Smooth muscle cell (in vitro differentiated cells): ENCODE results near the gene FAM83C. TPM values are rescaled to one million over a fixed set of nuclear protein-coding genes. Genes with fewer than 3 reads are reported as not detected.
"Not testable (repeated sequence)": the region's sequence is repeated elsewhere in the genome, so short reads cannot be mapped to it uniquely, and the experiment has no call there.

Experiments used
- DNase-seq: peaks from one replicate; lab custom pipeline; 2025; ENCODE audit not compliant: unreplicated experiment; lab: John Stamatoyannopoulos, UW
- H2AFZ ChIP-seq: fragments of 200-600 bp; sonication (generic); 2 replicates; pipeline ENCODE4 v1.6.0; 2016; ENCODE audit warnings: antibody characterized with exemption, low read depth, mild to moderate bottlenecking
- H3F3A ChIP-seq: fragments of 200-600 bp; sonication (generic); 2 replicates; pipeline ENCODE4 v1.6.0; 2017; ENCODE audit warnings: antibody characterized with exemption, low read depth
- H3K27ac ChIP-seq: fragments of 200-600 bp; sonication (generic); 2 replicates; pipeline ENCODE4 v1.5.1; 2016; ENCODE audit warnings: low read depth, mild to moderate bottlenecking
- H3K27me3 ChIP-seq: fragments of 200-600 bp; sonication (generic); 2 replicates; pipeline ENCODE4 v1.6.1; 2016; ENCODE audit warnings: low read depth, mild to moderate bottlenecking
- H3K36me3 ChIP-seq: fragments of 200-600 bp; sonication (generic); 2 replicates; pipeline ENCODE4 v1.5.1; 2016; ENCODE audit warnings: low read depth
- H3K4me1 ChIP-seq: fragments of 200-600 bp; sonication (generic); 2 replicates; pipeline ENCODE4 v1.5.1; 2016; ENCODE audit warnings: low read depth
- H3K4me2 ChIP-seq: fragments of 200-600 bp; sonication (generic); 2 replicates; pipeline ENCODE4 v1.6.0; 2016; ENCODE audit warnings: mild to moderate bottlenecking
- H3K4me3 ChIP-seq: fragments of 200-600 bp; sonication (generic); 2 replicates; pipeline ENCODE4 v1.5.1; 2016; ENCODE audit warnings: mild to moderate bottlenecking
- H3K79me2 ChIP-seq: fragments of 200-600 bp; sonication (generic); 2 replicates; pipeline ENCODE4 v1.6.0; 2016; ENCODE audit warnings: low read depth, mild to moderate bottlenecking
- H3K9ac ChIP-seq: fragments of 200-600 bp; sonication (generic); 2 replicates; pipeline ENCODE4 v1.6.0; 2016; ENCODE audit warnings: low read depth
- H3K9me3 ChIP-seq: fragments of 200-600 bp; sonication (generic); replicated peaks from 2 replicates; pipeline ENCODE4 v1.5.1; 2016; ENCODE audit warnings: low read depth
- H4K20me1 ChIP-seq: fragments of 200-600 bp; sonication (generic); 2 replicates; pipeline ENCODE4 v1.6.0; 2016; ENCODE audit warnings: low read depth
- WGBS: methylation state at CpG from one replicate; pipeline ENCODE4 v1.1.7; 2016; ENCODE audit warnings: low lambda C conversion rate; 5-methylcytosine and 5-hydroxymethylcytosine counted together
- polyA plus RNA-seq: library from polyadenylated mRNA; unstranded; fragments of >200 nt; fragmentation: Nextera tagmentation; extraction: Ambion mirVana; gene quantifications from 2 replicates; pipeline ENCODE4 v1.2.1, GENCODE V29; 2016
- total RNA-seq: library from RNA; depleted of rRNA; stranded (reverse); fragments of >200 nt; gene quantifications from 2 replicates; pipeline ENCODE4 v1.2.3, GENCODE V29; 2014
- TF ChIP-seq, protein P1 (sequence below): fragments of 200-600 bp; sonication (generic); IDR thresholded peaks from 2 replicates; pipeline ENCODE4 v1.5.1; 2017; ENCODE audit warnings: borderline replicate concordance, mild to moderate bottlenecking, antibody characterized with exemption; ENCODE audit not compliant: insufficient read depth, poor library complexity, severe bottlenecking

FAM83C gene
- total and polyA plus RNA-seq, 2 experiments from 2014 or later: 0.49 TPM; not detected in 1

GRCh38 chr20:35263532-35264341 is 28.5 kb downstream of the FAM83C start:
- no peaks in the 10 kb centered on the region for H3K36me3 ChIP-seq
- no peak overlapping the region for H3K4me3 ChIP-seq
- H3K9me3 ChIP-seq: no peaks in the 10 kb centered on the region
- WGBS: 81% methylated on average over 17 of the region's 17 CpGs
- TF ChIP-seq, protein P1, sequence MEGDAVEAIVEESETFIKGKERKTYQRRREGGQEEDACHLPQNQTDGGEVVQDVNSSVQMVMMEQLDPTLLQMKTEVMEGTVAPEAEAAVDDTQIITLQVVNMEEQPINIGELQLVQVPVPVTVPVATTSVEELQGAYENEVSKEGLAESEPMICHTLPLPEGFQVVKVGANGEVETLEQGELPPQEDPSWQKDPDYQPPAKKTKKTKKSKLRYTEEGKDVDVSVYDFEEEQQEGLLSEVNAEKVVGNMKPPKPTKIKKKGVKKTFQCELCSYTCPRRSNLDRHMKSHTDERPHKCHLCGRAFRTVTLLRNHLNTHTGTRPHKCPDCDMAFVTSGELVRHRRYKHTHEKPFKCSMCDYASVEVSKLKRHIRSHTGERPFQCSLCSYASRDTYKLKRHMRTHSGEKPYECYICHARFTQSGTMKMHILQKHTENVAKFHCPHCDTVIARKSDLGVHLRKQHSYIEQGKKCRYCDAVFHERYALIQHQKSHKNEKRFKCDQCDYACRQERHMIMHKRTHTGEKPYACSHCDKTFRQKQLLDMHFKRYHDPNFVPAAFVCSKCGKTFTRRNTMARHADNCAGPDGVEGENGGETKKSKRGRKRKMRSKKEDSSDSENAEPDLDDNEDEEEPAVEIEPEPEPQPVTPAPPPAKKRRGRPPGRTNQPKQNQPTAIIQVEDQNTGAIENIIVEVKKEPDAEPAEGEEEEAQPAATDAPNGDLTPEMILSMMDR: no peak
- H3K9ac ChIP-seq: no peak overlapping the region
- H3K4me2 ChIP-seq: no peak overlapping the region
- H2AFZ ChIP-seq: no peak overlapping the region
- DNase-seq: no peak
- H3K27ac ChIP-seq: peak overlapping the region; percentile 55
- H3K4me1 ChIP-seq: peaks cover 20% of the 10 kb centered on the region
- peaks cover 15% of the 10 kb centered on the region for H4K20me1 ChIP-seq
- no peaks in the 10 kb centered on the region for H3K79me2 ChIP-seq
- no peaks in the 10 kb centered on the region for H3K27me3 ChIP-seq
- no peaks in the 10 kb centered on the region for H3F3A ChIP-seq

GRCh38 chr20:35262731-35263531 is 29.3 kb downstream of the FAM83C start:
- not testable (repeated sequence) for H3K36me3 ChIP-seq, H3K79me2 ChIP-seq, H3K4me2 ChIP-seq, H2AFZ ChIP-seq, H3F3A ChIP-seq, H3K27me3 ChIP-seq, DNase-seq, H3K9ac ChIP-seq, H3K4me3 ChIP-seq, H3K9me3 ChIP-seq
- TF ChIP-seq, protein P1: peak; percentile 7
- peak overlapping the region; percentile 55 for H3K27ac ChIP-seq
- WGBS: 33% methylated on average over 5 of the region's 8 CpGs
- peaks cover 15% of the 10 kb centered on the region for H4K20me1 ChIP-seq
- peaks cover 20% of the 10 kb centered on the region for H3K4me1 ChIP-seq

GRCh38 chr20:35262321-35262720 is 29.9 kb downstream of the FAM83C start:
- H4K20me1 ChIP-seq: peaks cover 15% of the 10 kb centered on the region
- H3K9ac ChIP-seq, H3K4me2 ChIP-seq, H3K79me2 ChIP-seq, H3K4me3 ChIP-seq, H3K27me3 ChIP-seq, H3K36me3 ChIP-seq, DNase-seq, H2AFZ ChIP-seq, H3F3A ChIP-seq, H3K9me3 ChIP-seq: not testable (repeated sequence)
- 25% methylated on average over 7 of the region's 10 CpGs for WGBS
- H3K4me1 ChIP-seq: peaks cover 20% of the 10 kb centered on the region
- H3K27ac ChIP-seq: peak overlapping the region; percentile 7

DNA sequence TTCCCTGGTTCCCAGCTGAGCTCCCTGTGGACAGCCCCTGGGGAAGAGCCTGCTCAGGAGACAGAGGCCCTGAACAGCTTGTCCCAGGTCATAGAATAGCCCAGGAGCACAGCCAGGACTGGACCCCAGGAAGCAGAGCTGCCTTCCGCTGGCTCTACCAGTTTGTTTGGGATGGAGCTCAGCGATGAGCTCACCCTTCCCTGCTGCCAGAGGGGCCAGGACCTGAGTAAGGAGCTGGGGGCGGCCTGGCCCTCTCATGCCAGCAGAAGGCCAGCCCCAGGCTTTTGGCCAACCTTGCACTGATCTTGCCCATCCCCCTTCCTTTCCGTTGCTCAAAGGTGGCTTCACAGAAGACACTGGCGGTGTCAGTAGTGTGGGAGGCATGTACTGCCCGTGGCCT is 31.8 kb downstream of the FAM83C start:
- Histone ChIP-seq H3K27ac (no peak overlapping the region), H3K4me1 (peaks cover 20% of the 10 kb centered on the region), H4K20me1 (peaks cover 12% of the 10 kb centered on the region), H3K4me2 (no peak overlapping the region), H2AFZ (no peak overlapping the region), H3K9me3 (no peaks in the 10 kb centered on the region), H3F3A (no peaks in the 10 kb centered on the region), H3K9ac (no peak overlapping the region), H3K27me3 (no peaks in the 10 kb centered on the region), H3K79me2 (no peaks in the 10 kb centered on the region), H3K36me3 (no peaks in the 10 kb centered on the region), H3K4me3 (no peak overlapping the region)
- TF ChIP-seq, protein P1: no peak
- no peak for DNase-seq
- 90% methylated on average over 6 of the region's 6 CpGs for WGBS
